ENCODE data around the gene NBPF15.
"Not testable (repeated sequence)": the region's sequence is repeated elsewhere in the genome, so short reads cannot be mapped to it uniquely, and the experiment has no call there.

NBPF15 gene, protein sequence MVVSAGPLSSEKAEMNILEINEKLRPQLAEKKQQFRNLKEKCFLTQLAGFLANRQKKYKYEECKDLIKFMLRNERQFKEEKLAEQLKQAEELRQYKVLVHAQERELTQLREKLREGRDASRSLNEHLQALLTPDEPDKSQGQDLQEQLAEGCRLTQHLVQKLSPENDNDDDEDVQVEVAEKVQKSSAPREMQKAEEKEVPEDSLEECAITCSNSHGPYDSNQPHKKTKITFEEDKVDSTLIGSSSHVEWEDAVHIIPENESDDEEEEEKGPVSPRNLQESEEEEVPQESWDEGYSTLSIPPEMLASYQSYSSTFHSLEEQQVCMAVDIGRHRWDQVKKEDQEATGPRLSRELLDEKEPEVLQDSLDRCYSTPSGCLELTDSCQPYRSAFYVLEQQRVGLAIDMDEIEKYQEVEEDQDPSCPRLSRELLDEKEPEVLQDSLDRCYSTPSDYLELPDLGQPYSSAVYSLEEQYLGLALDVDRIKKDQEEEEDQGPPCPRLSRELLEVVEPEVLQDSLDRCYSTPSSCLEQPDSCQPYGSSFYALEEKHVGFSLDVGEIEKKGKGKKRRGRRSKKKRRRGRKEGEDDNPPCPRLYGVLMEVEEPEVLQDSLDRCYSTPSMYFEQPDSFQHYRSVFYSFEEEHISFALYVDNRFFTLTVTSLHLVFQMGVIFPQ

DNA sequence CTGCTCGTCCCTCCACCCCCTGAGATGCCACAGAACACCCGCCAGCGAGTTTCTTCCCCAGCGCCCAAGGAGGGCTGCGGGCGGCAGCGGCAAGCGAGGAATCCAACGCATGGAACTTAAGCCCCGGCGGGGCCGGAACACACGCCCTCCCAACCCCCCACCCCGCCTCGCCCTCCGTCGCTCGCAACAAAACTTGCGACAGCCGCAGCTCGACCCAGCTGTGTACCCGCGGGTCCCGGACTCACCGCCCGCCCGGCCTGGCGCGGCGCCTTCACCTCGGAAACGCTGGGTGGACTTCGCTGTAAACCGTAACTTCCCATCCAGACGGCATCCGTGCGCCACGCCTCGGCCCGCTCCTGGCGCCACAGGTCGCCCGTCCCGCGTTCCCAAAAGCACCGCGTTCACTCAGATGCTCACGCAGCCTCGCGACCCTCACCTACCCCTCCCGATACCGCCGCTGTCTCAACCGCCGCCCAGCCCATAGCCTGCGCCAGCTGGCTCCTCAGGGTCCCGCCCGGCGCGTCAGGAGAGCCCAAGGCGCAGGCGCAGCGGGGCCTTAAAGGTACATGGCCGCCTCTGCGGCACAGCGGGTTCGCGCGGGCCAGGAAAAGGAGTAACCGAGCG is at the start of gene NBPF15:
NBPF15 (minus strand) TSS at position 534 of the 624 bp plus-strand sequence. CDS start 21,666 bp downstream, outside the sequence.
- not testable (repeated sequence) for H3K36me3 ChIP-seq (ENCODE audit: insufficient read depth, low read length); H3K9me3 ChIP-seq (ENCODE audit: control insufficient read depth, insufficient read depth, low read length); H3K4me1 ChIP-seq (ENCODE audit: insufficient read depth, low read length)
- peak within 1 kb of the TSS; percentile 60; the same call in 1 of the 2 replicates for H3K9ac ChIP-seq (ENCODE audit: low read depth, low read length)

DNA sequence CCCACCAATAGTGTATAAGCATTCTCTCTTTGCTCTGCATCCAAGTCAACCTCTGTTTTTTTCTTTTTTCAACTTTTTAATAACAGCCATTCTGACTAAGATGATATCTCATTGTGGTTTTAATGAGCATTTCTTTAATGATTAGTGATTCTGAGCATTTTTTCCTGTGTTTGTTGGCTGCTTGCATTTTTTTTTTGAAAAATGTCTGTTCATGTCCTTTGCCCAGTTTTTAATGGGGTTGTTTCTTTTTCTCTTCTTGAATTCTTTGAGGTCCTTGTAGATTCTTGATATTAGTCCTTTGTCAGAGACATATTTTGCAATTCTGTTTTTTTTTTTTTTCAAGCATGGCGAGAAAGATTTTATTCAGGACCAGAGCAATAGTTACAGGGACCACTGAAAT is 35.0 kb upstream of the NBPF15 start:
- not testable (repeated sequence) for H3K9ac ChIP-seq (ENCODE audit: low read depth, low read length); H3K4me1 ChIP-seq (ENCODE audit: insufficient read depth, low read length); H3K9me3 ChIP-seq (ENCODE audit: control insufficient read depth, insufficient read depth, low read length); H3K36me3 ChIP-seq (ENCODE audit: insufficient read depth, low read length)

- H3K9me3 ChIP-seq (ENCODE audit: control insufficient read depth, insufficient read depth, low read length); H3K36me3 ChIP-seq (ENCODE audit: insufficient read depth, low read length); H3K4me1 ChIP-seq (ENCODE audit: insufficient read depth, low read length); H3K9ac ChIP-seq (ENCODE audit: low read depth, low read length): not testable (repeated sequence)
Measured at GRCh38 chr1:144494130-144494529, 32.7 kb upstream of the NBPF15 start.

DNA sequence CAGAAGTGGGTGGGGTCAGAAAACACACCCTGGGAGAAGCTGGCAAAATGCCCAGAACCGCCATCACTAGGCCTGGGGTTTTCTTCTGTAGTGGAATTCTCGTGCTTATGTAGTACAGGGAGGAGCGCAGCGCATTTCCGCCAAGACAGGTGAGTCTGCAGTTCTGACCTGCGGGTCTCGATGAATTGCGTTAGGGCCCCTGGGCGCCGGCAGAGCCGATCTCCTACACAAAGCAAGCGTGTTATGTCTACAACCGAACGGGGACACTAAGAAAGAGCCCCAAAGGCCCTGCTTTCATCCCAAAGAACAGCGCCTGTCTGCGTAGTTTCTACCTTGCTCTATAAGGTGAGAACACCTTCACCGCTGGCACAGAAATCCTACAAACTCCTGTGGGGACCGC is 28.9 kb upstream of the NBPF15 start:
- not testable (repeated sequence) for H3K36me3 ChIP-seq (ENCODE audit: insufficient read depth, low read length); H3K9me3 ChIP-seq (ENCODE audit: control insufficient read depth, insufficient read depth, low read length); H3K4me1 ChIP-seq (ENCODE audit: insufficient read depth, low read length)
- peak overlapping the region; percentile 24; the same call in 1 of the 2 replicates for H3K9ac ChIP-seq (ENCODE audit: low read depth, low read length)

DNA sequence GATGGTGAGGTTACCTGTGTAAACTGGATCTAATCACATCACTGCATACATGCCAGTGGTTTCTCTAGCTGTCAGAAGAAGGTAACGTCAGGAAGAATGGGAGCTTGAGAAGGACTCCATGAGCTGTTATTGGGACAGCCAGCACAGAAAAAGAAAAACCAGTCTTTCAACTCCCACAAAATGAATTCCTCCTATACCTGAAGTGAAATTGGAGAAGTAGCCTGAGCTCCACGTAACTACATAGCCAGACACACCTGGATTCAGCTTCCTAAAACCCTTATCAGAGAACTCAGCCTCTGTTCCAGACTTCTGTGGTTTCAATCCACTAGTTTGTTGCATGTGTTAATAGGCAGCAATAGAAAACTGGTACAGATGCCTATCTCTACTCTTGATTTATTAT is 25.5 kb upstream of the NBPF15 start:
- not testable (repeated sequence) for H3K4me1 ChIP-seq (ENCODE audit: insufficient read depth, low read length); H3K9ac ChIP-seq (ENCODE audit: low read depth, low read length); H3K9me3 ChIP-seq (ENCODE audit: control insufficient read depth, insufficient read depth, low read length); H3K36me3 ChIP-seq (ENCODE audit: insufficient read depth, low read length)

DNA sequence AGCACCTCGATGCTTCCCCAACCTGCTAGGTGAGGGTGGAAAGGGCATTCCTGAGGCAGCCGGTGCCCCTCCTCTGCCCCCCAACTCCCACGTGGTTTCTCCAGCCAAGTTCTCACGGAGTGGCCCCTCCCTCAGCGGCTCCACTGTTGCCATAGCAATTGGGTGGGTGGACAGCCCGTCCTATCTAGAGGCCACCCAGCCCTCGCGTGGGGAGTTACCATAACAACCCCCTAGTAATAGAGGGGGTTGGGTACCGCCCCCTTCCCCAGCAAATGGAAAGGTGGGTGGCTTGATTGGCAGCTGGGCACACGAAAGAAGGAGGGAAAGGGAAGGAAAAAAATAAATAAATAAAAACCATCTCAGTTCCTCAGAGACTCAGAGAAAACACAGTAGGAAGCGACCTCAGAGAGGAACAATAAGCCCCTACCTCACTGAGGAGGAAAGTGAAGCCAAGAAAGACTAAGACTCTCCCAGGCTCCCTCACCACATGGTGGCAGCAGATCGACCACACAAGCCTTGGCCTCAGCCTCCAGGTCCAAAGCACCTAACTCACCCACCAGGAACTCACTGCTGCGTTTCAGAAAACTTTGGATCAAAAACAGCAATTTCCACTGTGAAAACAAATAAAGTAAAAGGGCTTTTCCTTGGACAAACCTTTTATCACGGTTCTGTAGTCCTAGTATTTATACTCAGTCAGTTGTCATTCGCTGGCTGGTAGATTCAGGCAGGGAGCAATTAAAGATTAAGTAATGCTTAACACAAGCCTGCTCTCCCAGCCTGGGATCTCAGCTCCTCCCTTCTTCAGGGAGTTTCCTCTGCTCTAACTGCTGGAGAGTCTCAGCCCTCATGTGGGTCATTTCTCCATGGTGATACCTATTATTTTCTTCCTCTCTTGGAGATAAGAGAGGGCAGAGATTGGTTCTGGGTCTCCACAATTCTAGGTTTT is 23.9 kb upstream of the NBPF15 start:
- H3K36me3 ChIP-seq (ENCODE audit: insufficient read depth, low read length); H3K4me1 ChIP-seq (ENCODE audit: insufficient read depth, low read length); H3K9me3 ChIP-seq (ENCODE audit: control insufficient read depth, insufficient read depth, low read length); H3K9ac ChIP-seq (ENCODE audit: low read depth, low read length): not testable (repeated sequence)

DNA sequence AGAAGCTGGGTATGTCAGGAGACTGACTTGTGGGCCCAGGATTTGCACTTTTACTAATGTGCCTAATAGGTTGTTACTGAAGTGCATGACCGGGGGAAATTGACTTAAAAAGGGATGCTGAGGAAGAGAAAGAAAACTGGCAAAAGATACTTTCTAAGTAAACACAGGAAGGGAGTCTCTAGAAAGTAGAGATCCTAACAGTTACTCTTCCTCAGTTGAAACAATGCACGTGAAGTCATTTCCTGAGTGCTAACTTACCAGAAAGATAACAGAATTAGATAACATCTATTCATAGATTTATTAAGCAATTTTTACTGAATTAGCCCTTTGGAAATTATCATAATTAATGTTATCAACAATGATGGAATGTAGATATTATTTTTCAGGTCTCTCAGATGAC is 12.4 kb upstream of the NBPF15 start:
- not testable (repeated sequence) for H3K9ac ChIP-seq (ENCODE audit: low read depth, low read length); H3K4me1 ChIP-seq (ENCODE audit: insufficient read depth, low read length); H3K9me3 ChIP-seq (ENCODE audit: control insufficient read depth, insufficient read depth, low read length); H3K36me3 ChIP-seq (ENCODE audit: insufficient read depth, low read length)

DNA sequence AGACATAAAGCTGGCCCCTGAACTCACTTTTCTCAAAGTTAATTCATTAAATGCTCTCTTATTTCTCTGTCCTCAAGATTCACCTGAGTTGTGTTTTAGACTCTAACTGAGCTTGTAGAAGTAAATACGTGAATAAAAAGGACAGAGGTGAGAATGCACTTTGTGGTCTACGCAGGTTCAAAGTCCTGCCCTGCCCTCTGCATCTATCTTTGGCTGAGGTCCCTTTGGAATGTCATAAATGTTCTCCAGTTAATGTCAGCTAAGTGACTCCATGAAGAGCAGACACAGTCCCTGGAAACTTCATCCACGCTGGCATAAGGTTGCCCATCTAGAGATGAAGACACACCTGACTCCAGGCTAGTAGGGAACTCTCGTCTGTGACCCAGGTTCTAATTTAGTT is 10.0 kb upstream of the NBPF15 start:
- not testable (repeated sequence) for H3K9ac ChIP-seq (ENCODE audit: low read depth, low read length); H3K36me3 ChIP-seq (ENCODE audit: insufficient read depth, low read length); H3K9me3 ChIP-seq (ENCODE audit: control insufficient read depth, insufficient read depth, low read length); H3K4me1 ChIP-seq (ENCODE audit: insufficient read depth, low read length)

- H3K9me3 ChIP-seq (ENCODE audit: control insufficient read depth, insufficient read depth, low read length); H3K4me1 ChIP-seq (ENCODE audit: insufficient read depth, low read length); H3K36me3 ChIP-seq (ENCODE audit: insufficient read depth, low read length): not testable (repeated sequence)
- peak overlapping the region; percentile 60; the same call in 1 of the 2 replicates for H3K9ac ChIP-seq (ENCODE audit: low read depth, low read length)
Measured at GRCh38 chr1:144461778-144462177, 309 bp upstream of the NBPF15 start.

DNA sequence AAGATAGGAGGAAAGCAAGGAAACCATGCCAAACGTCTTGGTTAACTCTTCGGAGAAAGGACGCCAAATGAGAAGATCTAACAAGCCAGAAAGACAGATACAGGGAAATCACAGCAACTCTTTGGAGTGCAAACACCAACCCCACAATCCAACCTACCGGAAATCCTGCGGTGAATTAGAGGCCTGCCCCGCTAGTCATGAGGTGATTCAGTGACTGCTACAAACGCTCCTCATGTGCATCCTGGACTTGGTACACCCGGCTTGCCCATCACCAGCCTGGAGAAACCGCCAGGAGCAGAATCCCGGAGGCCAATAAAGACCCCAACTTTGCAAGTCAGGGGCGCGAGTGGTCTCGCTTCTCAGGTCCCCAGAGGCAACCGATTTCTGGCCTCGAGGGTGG is 783 bp downstream of the NBPF15 start:
- H3K9ac ChIP-seq (ENCODE audit: low read depth, low read length) = peak overlapping the region; percentile 60; the same call in 1 of the 2 replicates
- H3K36me3 ChIP-seq (ENCODE audit: insufficient read depth, low read length); H3K4me1 ChIP-seq (ENCODE audit: insufficient read depth, low read length); H3K9me3 ChIP-seq (ENCODE audit: control insufficient read depth, insufficient read depth, low read length): not testable (repeated sequence)

GRCh38 chr1:144442402-144442801 is 19.1 kb downstream of the NBPF15 start:
- not testable (repeated sequence) for H3K9ac ChIP-seq (ENCODE audit: low read depth, low read length); H3K36me3 ChIP-seq (ENCODE audit: insufficient read depth, low read length); H3K9me3 ChIP-seq (ENCODE audit: control insufficient read depth, insufficient read depth, low read length); H3K4me1 ChIP-seq (ENCODE audit: insufficient read depth, low read length)

GRCh38 chr1:144439737-144440136 is 21.7 kb downstream of the NBPF15 start:
- not testable (repeated sequence) for H3K9me3 ChIP-seq (ENCODE audit: control insufficient read depth, insufficient read depth, low read length); H3K4me1 ChIP-seq (ENCODE audit: insufficient read depth, low read length); H3K9ac ChIP-seq (ENCODE audit: low read depth, low read length); H3K36me3 ChIP-seq (ENCODE audit: insufficient read depth, low read length)

GRCh38 chr1:144418891-144419694 is 42.4 kb downstream of the NBPF15 start:
- not testable (repeated sequence) for H3K4me1 ChIP-seq (ENCODE audit: insufficient read depth, low read length); H3K36me3 ChIP-seq (ENCODE audit: insufficient read depth, low read length); H3K9me3 ChIP-seq (ENCODE audit: control insufficient read depth, insufficient read depth, low read length)
- H3K9ac ChIP-seq (ENCODE audit: low read depth, low read length) = peak overlapping the region; percentile 70; the same call in 1 of the 2 replicates
